ENCODE results near the gene KCNMB4. TPM values are rescaled to one million over a fixed set of nuclear protein-coding genes. Genes with fewer than 3 reads are reported as not detected.

Gene KCNMB4
- total RNA-seq, 1 experiment from 2014 or later, result 0.13 TPM

GRCh38 chr12:70379846-70380245, 13.8 kb downstream of the KCNMB4 start:
- no peak overlapping the region for H3K27ac ChIP-seq (ENCODE audit: low read length)
- H3K27me3 ChIP-seq (ENCODE audit: control insufficient read depth, insufficient read depth, low read length), result no peaks in the 10 kb centered on the region
- in situ Hi-C loops (cut with HindIII; ENCODE audit: low pct_unique_long_range_greater_than_20kb, low sequenced_read_pairs), result no loop called here
- H3K36me3 ChIP-seq (ENCODE audit: control insufficient read depth, insufficient read depth, low read length), result no peaks in the 10 kb centered on the region
- intact Hi-C loops (cut with micrococcal nuclease; ENCODE audit: unreplicated experiment), result no loop called here
- H3K4me1 ChIP-seq (ENCODE audit: control insufficient read depth, insufficient read depth, low read length), result no peaks in the 10 kb centered on the region
- no TSS peak for BruUV-seq (replicated peaks)
- CTCF ChIA-PET, result no interaction called here
- no peaks in the 10 kb centered on the region for H3K9me3 ChIP-seq (ENCODE audit: control insufficient read depth, insufficient read depth, low read depth, low read length)
- ATAC-seq (no peak), DNase-seq (ENCODE audit: low read depth, low spot score) (no peak)
- H3K4me3 ChIP-seq (ENCODE audit: low read depth in 2 of 2, low read length in 2 of 2), result no peak overlapping the region
- POLR2A ChIA-PET, result no interaction called here
- TF ChIP-seq SIN3A (IDR thresholded peaks at IDR 0.05; ENCODE audit: borderline replicate concordance, insufficient read depth, low read depth, low read length), result no peak
- TF ChIP-seq REST (IDR thresholded peaks at IDR 0.05; ENCODE audit: insufficient read depth in 1 of 2, low read depth in 2 of 2, low read length in 1 of 2), result no peak
- TF ChIP-seq POLR2AphosphoS5 (IDR thresholded peaks at IDR 0.05; ENCODE audit: low read depth, low read length), result no peak
- TF ChIP-seq TCF7L2 (IDR thresholded peaks at IDR 0.05; ENCODE audit: low read depth, low read length), result no peak
- TF ChIP-seq, protein P1, sequence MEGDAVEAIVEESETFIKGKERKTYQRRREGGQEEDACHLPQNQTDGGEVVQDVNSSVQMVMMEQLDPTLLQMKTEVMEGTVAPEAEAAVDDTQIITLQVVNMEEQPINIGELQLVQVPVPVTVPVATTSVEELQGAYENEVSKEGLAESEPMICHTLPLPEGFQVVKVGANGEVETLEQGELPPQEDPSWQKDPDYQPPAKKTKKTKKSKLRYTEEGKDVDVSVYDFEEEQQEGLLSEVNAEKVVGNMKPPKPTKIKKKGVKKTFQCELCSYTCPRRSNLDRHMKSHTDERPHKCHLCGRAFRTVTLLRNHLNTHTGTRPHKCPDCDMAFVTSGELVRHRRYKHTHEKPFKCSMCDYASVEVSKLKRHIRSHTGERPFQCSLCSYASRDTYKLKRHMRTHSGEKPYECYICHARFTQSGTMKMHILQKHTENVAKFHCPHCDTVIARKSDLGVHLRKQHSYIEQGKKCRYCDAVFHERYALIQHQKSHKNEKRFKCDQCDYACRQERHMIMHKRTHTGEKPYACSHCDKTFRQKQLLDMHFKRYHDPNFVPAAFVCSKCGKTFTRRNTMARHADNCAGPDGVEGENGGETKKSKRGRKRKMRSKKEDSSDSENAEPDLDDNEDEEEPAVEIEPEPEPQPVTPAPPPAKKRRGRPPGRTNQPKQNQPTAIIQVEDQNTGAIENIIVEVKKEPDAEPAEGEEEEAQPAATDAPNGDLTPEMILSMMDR (IDR thresholded peaks at IDR 0.05), result no peak

GRCh38 chr12:70383484-70383883, 17.4 kb downstream of the KCNMB4 start:
- in situ Hi-C loops (cut with HindIII; ENCODE audit: low pct_unique_long_range_greater_than_20kb, low sequenced_read_pairs) (no loop called here), intact Hi-C loops (cut with micrococcal nuclease; ENCODE audit: unreplicated experiment) (no loop called here)
- H3K36me3 ChIP-seq (ENCODE audit: control insufficient read depth, insufficient read depth, low read length), result no peaks in the 10 kb centered on the region
- no peak overlapping the region for H3K4me3 ChIP-seq (ENCODE audit: low read depth in 2 of 2, low read length in 2 of 2)
- no peaks in the 10 kb centered on the region for H3K9me3 ChIP-seq (ENCODE audit: control insufficient read depth, insufficient read depth, low read depth, low read length)
- H3K27me3 ChIP-seq (ENCODE audit: control insufficient read depth, insufficient read depth, low read length), result no peaks in the 10 kb centered on the region
- DNase-seq (ENCODE audit: low read depth, low spot score), result no peak
- no peaks in the 10 kb centered on the region for H3K4me1 ChIP-seq (ENCODE audit: control insufficient read depth, insufficient read depth, low read length)
- POLR2A ChIA-PET, result no interaction called here
- BruUV-seq (replicated peaks), result no TSS peak
- TF ChIP-seq SIN3A (IDR thresholded peaks at IDR 0.05; ENCODE audit: borderline replicate concordance, insufficient read depth, low read depth, low read length) (no peak), REST (IDR thresholded peaks at IDR 0.05; ENCODE audit: insufficient read depth in 1 of 2, low read depth in 2 of 2, low read length in 1 of 2) (no peak), POLR2AphosphoS5 (IDR thresholded peaks at IDR 0.05; ENCODE audit: low read depth, low read length) (no peak), TCF7L2 (IDR thresholded peaks at IDR 0.05; ENCODE audit: low read depth, low read length) (no peak)
- TF ChIP-seq, protein P1 (IDR thresholded peaks at IDR 0.05), result no peak
- no peak for ATAC-seq
- no peak overlapping the region for H3K27ac ChIP-seq (ENCODE audit: low read length)
- CTCF ChIA-PET, result no interaction called here
